Bronchial epithelial cell (primary cell): ENCODE data around the gene DUXB. TPM values are rescaled to one million over a fixed set of nuclear protein-coding genes. Genes with fewer than 3 reads are reported as not detected.

Source experiments
- DNase-seq: peaks from one replicate; pipeline ENCODE4 v3.0.0-alpha.2; 2010; ENCODE audit warnings: low read depth
- FAIRE-seq: peaks from 2 replicates; lab custom pipeline; 2011; peaks lifted over from hg19 to GRCh38; lab: Jason Lieb, UNC
- H3K27me3 ChIP-seq: 2 replicates; pipeline ENCODE4 v1.5.1; 2011; ENCODE audit warnings: low read length; ENCODE audit not compliant: control insufficient read depth, insufficient read depth
- H3K36me3 ChIP-seq: 2 replicates; pipeline ENCODE4 v1.5.1; 2011; ENCODE audit warnings: low read length; ENCODE audit not compliant: control insufficient read depth, insufficient read depth
- H3K4me3 ChIP-seq: 2 replicates; pipeline ENCODE4 v1.5.1; 2011; ENCODE audit warnings: mild to moderate bottlenecking, low read depth, low read length, control low read depth
- total RNA-seq: library from RNA; depleted of rRNA; stranded (reverse); fragments of >200 nt; gene quantifications from 2 replicates; pipeline ENCODE4 v1.2.1, GENCODE V29; 2014
- TF ChIP-seq, protein P1 (sequence below): IDR thresholded peaks from 2 replicates; pipeline ENCODE4 v1.5.1; 2011; ENCODE audit warnings: mild to moderate bottlenecking, moderate library complexity, low read length, control low read depth, inconsistent platforms; ENCODE audit not compliant: insufficient read depth, severe bottlenecking

Gene DUXB
- total RNA-seq, 1 donor from 2014 or later: not detected

DNA sequence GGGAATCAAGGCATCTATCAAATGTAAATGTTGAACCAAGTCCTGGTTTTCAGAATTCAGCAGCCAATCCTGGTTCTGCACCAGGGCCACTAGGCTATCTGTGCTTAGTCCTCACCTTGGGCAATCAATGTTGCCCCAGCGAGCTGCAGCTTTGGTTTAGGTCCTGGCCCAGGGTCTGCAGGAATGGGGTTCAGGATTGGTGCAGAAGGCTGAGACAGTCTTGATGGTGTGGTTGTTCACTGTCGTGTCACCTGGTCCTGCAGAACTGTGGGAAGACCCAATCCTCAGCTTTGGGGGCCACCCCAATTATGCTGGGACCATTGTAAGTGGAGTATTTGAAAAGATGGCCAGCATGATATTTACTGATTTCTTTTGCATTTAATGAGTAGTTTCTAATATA is 43.1 kb downstream of the DUXB start:
- Histone ChIP-seq H3K27me3 (no peaks in the 10 kb centered on the region), H3K36me3 (peaks cover 15% of the 10 kb centered on the region), H3K4me3 (no peak overlapping the region)
- TF ChIP-seq, protein P1, sequence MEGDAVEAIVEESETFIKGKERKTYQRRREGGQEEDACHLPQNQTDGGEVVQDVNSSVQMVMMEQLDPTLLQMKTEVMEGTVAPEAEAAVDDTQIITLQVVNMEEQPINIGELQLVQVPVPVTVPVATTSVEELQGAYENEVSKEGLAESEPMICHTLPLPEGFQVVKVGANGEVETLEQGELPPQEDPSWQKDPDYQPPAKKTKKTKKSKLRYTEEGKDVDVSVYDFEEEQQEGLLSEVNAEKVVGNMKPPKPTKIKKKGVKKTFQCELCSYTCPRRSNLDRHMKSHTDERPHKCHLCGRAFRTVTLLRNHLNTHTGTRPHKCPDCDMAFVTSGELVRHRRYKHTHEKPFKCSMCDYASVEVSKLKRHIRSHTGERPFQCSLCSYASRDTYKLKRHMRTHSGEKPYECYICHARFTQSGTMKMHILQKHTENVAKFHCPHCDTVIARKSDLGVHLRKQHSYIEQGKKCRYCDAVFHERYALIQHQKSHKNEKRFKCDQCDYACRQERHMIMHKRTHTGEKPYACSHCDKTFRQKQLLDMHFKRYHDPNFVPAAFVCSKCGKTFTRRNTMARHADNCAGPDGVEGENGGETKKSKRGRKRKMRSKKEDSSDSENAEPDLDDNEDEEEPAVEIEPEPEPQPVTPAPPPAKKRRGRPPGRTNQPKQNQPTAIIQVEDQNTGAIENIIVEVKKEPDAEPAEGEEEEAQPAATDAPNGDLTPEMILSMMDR: no peak
- FAIRE-seq (no peak), DNase-seq (no peak)

DNA sequence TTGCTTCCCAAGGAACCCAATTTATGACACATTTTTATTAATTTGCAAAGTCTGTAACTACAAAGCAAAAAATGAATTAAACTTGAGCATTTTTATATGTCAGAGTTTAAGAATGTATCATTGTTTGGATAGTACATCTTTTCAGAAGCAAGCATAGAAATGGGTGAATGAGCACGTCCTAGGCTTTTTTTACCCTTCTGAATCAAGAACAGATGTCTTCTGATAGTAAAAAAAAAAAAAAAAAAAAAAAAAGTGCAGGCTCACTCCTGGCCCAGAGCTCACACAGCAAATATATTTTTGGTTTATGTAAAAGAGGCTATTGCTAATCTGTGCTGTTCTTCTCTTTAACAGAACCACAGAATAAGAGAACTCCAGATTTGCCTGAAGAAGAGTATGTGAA is 47.3 kb downstream of the DUXB start:
- Histone ChIP-seq H3K4me3 (no peak overlapping the region), H3K27me3 (no peaks in the 10 kb centered on the region), H3K36me3 (peaks cover 15% of the 10 kb centered on the region)
- DNase-seq (no peak), FAIRE-seq (no peak)
- TF ChIP-seq, protein P1: no peak

DNA sequence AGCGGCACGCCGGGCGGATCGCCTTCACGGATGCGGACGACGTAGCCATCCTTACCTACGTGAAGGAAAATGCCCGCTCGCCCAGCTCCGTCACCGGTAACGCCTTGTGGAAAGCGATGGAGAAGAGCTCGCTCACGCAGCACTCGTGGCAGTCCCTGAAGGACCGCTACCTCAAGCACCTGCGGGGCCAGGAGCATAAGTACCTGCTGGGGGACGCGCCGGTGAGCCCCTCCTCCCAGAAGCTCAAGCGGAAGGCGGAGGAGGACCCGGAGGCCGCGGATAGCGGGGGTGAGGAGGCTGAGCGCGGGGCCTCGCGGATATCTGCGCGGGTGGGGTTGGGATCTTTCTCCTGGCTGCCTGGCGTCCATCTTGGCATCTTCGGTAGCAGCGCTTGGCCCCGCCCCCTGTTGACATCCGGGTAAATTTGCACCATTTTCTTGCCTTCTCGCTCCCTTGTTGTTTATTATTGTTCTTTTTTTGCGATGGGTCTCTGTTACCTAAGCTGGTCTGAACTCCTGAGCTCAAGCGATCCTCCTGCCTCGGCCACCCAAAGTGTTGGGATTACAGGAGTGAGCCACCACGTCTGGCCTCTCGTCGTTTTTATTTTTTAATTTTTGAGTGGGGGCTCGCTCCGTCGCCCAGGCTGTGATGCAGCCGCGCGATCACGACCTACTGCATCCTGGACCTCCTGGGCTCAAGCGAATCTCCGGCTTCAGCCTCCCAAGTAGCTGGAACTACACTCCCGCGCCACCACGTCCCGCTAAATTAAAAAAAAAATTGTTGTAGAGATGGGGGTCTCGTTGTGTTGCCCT is 52.8 kb downstream of the DUXB start:
- Histone ChIP-seq H3K27me3 (no peaks in the 10 kb centered on the region), H3K4me3 (peak overlapping the region; percentile 96), H3K36me3 (peaks cover 6% of the 10 kb centered on the region)
- TF ChIP-seq, protein P1: no peak
- DNase-seq: peak; percentile 64
- no peak for FAIRE-seq

DNA sequence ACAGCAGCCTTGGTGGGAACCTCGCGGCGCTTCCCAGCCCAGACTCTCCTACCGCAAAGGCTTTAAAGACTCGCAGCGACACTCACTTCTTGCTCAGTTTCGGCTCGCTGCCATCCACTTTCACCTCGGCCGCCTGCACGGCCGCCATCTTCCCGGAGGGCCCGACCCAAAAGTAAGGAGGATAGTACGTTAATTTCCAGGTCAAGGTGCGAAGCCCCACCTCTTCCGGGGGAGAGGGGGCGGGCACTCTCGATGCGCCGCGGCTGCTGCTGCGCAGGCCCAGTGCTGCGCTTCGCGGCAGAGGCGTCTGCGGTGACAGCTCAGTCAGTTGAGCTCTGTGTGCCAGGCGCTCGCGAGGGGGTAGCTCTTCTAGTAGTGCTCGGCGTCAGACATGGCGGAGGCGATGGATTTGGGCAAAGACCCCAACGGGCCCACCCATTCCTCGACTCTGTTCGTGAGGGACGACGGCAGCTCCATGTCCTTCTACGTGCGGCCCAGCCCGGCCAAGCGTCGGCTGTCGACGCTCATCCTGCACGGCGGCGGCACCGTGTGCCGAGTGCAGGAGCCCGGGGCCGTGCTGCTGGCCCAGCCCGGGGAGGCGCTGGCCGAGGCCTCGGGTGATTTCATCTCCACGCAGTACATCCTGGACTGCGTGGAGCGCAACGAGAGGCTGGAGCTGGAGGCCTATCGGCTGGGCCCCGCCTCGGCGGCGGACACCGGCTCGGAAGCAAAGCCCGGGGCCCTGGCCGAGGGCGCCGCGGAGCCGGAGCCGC is 53.6 kb downstream of the DUXB start, which contains the start of the genes KARS1 and TERF2IP:
Gene KARS1 (minus strand): TSS at position 174 of the 773 bp plus-strand sequence. CDS start 26 bp downstream, at position 148.
Gene TERF2IP (plus strand): TSS at position 282 of the 773 bp plus-strand sequence. CDS start 110 bp downstream, at position 392.
- DNase-seq (peak; percentile 89), FAIRE-seq (no peak)
- Histone ChIP-seq H3K36me3 (peaks cover 6% of the 10 kb centered on the region), H3K4me3 (peak within 1 kb of the TSS; percentile 96), H3K27me3 (no peaks in the 10 kb centered on the region)
- TF ChIP-seq, protein P1: no peak

DNA sequence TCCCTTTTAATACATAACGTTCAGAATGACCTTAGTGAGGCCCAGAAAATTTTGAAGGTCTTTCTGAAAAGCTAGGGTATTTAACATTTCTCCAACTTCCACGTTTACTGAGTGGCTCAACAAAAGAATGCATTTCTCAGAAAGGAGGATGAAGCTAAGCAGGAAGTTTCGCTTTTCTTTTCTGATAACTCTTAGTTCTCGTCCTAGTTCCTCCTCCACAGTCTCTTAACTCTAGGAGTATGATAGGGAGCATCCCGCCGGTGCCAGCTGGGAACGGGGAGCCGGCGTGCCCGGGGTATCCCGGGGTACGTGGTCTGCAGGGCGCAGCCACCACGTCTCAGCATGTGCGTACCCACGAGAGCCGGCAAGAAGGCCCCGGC is 54.2 kb downstream of the DUXB start:
- H3K27me3 ChIP-seq: no peaks in the 10 kb centered on the region
- peak overlapping the region; percentile 96 for H3K4me3 ChIP-seq
- FAIRE-seq (no peak), DNase-seq (no peak)
- TF ChIP-seq, protein P1: no peak
- peaks cover 8% of the 10 kb centered on the region for H3K36me3 ChIP-seq
